Left ventricle myocardium inferior (tissue), 1 donor: ENCODE results near the gene QSOX2. TPM values are rescaled to one million over a fixed set of nuclear protein-coding genes. Genes with fewer than 3 reads are reported as not detected.

Source experiments
- DNase-seq: peaks from one replicate; pipeline ENCODE4 v3.0.0-alpha.2; 2020
- H3K27ac ChIP-seq: fragments of 200-600 bp; replicated peaks from 2 replicates; pipeline ENCODE4 v1.8.0; 2021
- H3K27me3 ChIP-seq: fragments of 200-600 bp; 2 replicates; pipeline ENCODE4 v1.8.0; 2021; ENCODE audit warnings: low read depth
- H3K36me3 ChIP-seq: fragments of 200-600 bp; 2 replicates; pipeline ENCODE4 v1.8.0; 2021
- H3K4me1 ChIP-seq: fragments of 200-600 bp; 2 replicates; pipeline ENCODE4 v1.8.0; 2021
- H3K4me3 ChIP-seq: fragments of 200-600 bp; 2 replicates; pipeline ENCODE4 v1.8.0; 2021; ENCODE audit warnings: mild to moderate bottlenecking, moderate library complexity
- H3K9me3 ChIP-seq: fragments of 200-600 bp; replicated peaks from 2 replicates; pipeline ENCODE4 v1.8.0; 2021
- CTCF ChIP-seq: fragments of 200-600 bp; IDR thresholded peaks from 2 replicates; pipeline ENCODE4 v1.8.0; 2021; ENCODE audit warnings: antibody characterized with exemption, mild to moderate bottlenecking, borderline replicate concordance
- intact Hi-C: fragments of 100-400 bp; cut with micrococcal nuclease; formaldehyde crosslinking; loops from one replicate; pipeline ENCODE4 v1.11.0; 2022
- total RNA-seq: library from RNA; stranded (reverse); fragmentation: NEBNext Ultra II Directional; extraction: Animal tissue kit (Norgen Biotek cat#: 25700); gene quantifications from one replicate; pipeline ENCODE4 v1.2.1, GENCODE V29; 2021
- donor health status: DM: no; HTN: yes; CAD: no; lungs with severe emphysema.

Gene QSOX2
- total RNA-seq, 1 donor from 2014 or later = 8.0 TPM

GRCh38 chr9:136258299-136258625, 12.7 kb upstream of the QSOX2 start:
- no peak overlapping the region for H3K27ac ChIP-seq
- no peaks in the 10 kb centered on the region for H3K36me3 ChIP-seq
- intact Hi-C loops = no loop called here
- no peak overlapping the region for H3K4me3 ChIP-seq
- H3K4me1 ChIP-seq = peaks cover 8% of the 10 kb centered on the region
- no peak for DNase-seq
- H3K9me3 ChIP-seq = no peaks in the 10 kb centered on the region
- no peak for TF ChIP-seq CTCF
- peaks cover 75% of the 10 kb centered on the region for H3K27me3 ChIP-seq

GRCh38 chr9:136257381-136258298, 12.0 kb upstream of the QSOX2 start:
- no peaks in the 10 kb centered on the region for H3K36me3 ChIP-seq
- H3K9me3 ChIP-seq = no peaks in the 10 kb centered on the region
- H3K4me1 ChIP-seq = peaks cover 8% of the 10 kb centered on the region
- intact Hi-C loops = no loop called here
- no peak for TF ChIP-seq CTCF
- H3K27me3 ChIP-seq = peaks cover 76% of the 10 kb centered on the region
- no peak overlapping the region for H3K27ac ChIP-seq
- no peak overlapping the region for H3K4me3 ChIP-seq
- DNase-seq = no peak

- no peak for DNase-seq
- H3K4me1 ChIP-seq = peaks cover 8% of the 10 kb centered on the region
These were observed 10.6 kb upstream of the QSOX2 start for GRCh38 chr9:136255896-136256890.

GRCh38 chr9:136255166-136255538, 9.5 kb upstream of the QSOX2 start:
- TF ChIP-seq CTCF = no peak
- no peaks in the 10 kb centered on the region for H3K36me3 ChIP-seq

More at GRCh38 chr9:136255896-136256890, 10.6 kb upstream of the QSOX2 start:
- H3K27me3 ChIP-seq = peaks cover 66% of the 10 kb centered on the region
- no peaks in the 10 kb centered on the region for H3K36me3 ChIP-seq
- H3K4me3 ChIP-seq = no peak overlapping the region
- no peak overlapping the region for H3K27ac ChIP-seq
- no peaks in the 10 kb centered on the region for H3K9me3 ChIP-seq
- TF ChIP-seq CTCF = peak; percentile 15
- intact Hi-C loops = no loop called here

GRCh38 chr9:136254381-136255165, 9.0 kb upstream of the QSOX2 start:
- Histone ChIP-seq H3K36me3 (no peaks in the 10 kb centered on the region), H3K4me3 (no peak overlapping the region), H3K4me1 (peaks cover 8% of the 10 kb centered on the region), H3K9me3 (no peaks in the 10 kb centered on the region), H3K27ac (no peak overlapping the region), H3K27me3 (peaks cover 64% of the 10 kb centered on the region)
- DNase-seq = no peak
- TF ChIP-seq CTCF = no peak
- intact Hi-C loops = no loop called here

More at GRCh38 chr9:136255166-136255538, 9.5 kb upstream of the QSOX2 start:
- H3K27me3 ChIP-seq = peaks cover 66% of the 10 kb centered on the region
- peaks cover 8% of the 10 kb centered on the region for H3K4me1 ChIP-seq
- no peak overlapping the region for H3K4me3 ChIP-seq
- no peak for DNase-seq
- no peak overlapping the region for H3K27ac ChIP-seq
- H3K9me3 ChIP-seq = no peaks in the 10 kb centered on the region
- intact Hi-C loops = no loop called here
